HG02943 (cell line): ENCODE data around the gene NBPF15.
"Not testable (repeated sequence)": the region's sequence is repeated elsewhere in the genome, so short reads cannot be mapped to it uniquely, and the experiment has no call there.

ENCODE experiments used
- ATAC-seq: cut with Tn5 transposase; IDR thresholded peaks from one replicate; pipeline ENCODE4 v1.9.1; 2021; ENCODE audit warnings: mild to moderate bottlenecking, low read depth, moderate library complexity; ENCODE audit not compliant: unreplicated experiment

Gene NBPF15, protein sequence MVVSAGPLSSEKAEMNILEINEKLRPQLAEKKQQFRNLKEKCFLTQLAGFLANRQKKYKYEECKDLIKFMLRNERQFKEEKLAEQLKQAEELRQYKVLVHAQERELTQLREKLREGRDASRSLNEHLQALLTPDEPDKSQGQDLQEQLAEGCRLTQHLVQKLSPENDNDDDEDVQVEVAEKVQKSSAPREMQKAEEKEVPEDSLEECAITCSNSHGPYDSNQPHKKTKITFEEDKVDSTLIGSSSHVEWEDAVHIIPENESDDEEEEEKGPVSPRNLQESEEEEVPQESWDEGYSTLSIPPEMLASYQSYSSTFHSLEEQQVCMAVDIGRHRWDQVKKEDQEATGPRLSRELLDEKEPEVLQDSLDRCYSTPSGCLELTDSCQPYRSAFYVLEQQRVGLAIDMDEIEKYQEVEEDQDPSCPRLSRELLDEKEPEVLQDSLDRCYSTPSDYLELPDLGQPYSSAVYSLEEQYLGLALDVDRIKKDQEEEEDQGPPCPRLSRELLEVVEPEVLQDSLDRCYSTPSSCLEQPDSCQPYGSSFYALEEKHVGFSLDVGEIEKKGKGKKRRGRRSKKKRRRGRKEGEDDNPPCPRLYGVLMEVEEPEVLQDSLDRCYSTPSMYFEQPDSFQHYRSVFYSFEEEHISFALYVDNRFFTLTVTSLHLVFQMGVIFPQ

DNA sequence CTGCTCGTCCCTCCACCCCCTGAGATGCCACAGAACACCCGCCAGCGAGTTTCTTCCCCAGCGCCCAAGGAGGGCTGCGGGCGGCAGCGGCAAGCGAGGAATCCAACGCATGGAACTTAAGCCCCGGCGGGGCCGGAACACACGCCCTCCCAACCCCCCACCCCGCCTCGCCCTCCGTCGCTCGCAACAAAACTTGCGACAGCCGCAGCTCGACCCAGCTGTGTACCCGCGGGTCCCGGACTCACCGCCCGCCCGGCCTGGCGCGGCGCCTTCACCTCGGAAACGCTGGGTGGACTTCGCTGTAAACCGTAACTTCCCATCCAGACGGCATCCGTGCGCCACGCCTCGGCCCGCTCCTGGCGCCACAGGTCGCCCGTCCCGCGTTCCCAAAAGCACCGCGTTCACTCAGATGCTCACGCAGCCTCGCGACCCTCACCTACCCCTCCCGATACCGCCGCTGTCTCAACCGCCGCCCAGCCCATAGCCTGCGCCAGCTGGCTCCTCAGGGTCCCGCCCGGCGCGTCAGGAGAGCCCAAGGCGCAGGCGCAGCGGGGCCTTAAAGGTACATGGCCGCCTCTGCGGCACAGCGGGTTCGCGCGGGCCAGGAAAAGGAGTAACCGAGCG lies at the start of gene NBPF15:
NBPF15 (minus strand) TSS at position 534 of the 624 bp plus-strand sequence. CDS start 21,666 bp downstream, outside the sequence.
- peak; percentile 89 for ATAC-seq

GRCh38 chr1:144496429-144496828 lies 35.0 kb upstream of the NBPF15 start:
- ATAC-seq = not testable (repeated sequence)

DNA sequence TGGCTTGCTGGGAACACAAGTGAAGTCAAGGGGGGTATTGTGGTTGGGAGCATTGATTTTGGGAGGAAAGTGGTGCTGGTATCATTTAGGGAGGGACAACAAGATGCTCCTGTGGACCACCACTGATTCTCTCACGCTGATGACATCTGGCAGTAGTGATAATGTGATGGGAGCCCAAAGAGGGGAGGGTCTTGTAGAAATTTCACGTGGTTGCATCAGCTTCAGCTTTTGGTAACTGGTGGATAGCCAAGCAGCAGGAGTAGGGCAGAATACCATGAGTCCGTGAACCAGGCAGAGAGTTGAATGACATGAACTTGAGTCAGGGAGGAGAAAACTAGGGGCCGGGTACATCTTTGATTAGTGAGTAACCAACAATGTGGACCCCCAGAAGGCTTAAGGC lies 32.7 kb upstream of the NBPF15 start:
- not testable (repeated sequence) for ATAC-seq

- not testable (repeated sequence) for ATAC-seq
Measured at GRCh38 chr1:144490394-144490793, 28.9 kb upstream of the NBPF15 start.

DNA sequence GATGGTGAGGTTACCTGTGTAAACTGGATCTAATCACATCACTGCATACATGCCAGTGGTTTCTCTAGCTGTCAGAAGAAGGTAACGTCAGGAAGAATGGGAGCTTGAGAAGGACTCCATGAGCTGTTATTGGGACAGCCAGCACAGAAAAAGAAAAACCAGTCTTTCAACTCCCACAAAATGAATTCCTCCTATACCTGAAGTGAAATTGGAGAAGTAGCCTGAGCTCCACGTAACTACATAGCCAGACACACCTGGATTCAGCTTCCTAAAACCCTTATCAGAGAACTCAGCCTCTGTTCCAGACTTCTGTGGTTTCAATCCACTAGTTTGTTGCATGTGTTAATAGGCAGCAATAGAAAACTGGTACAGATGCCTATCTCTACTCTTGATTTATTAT lies 25.5 kb upstream of the NBPF15 start:
- not testable (repeated sequence) for ATAC-seq

DNA sequence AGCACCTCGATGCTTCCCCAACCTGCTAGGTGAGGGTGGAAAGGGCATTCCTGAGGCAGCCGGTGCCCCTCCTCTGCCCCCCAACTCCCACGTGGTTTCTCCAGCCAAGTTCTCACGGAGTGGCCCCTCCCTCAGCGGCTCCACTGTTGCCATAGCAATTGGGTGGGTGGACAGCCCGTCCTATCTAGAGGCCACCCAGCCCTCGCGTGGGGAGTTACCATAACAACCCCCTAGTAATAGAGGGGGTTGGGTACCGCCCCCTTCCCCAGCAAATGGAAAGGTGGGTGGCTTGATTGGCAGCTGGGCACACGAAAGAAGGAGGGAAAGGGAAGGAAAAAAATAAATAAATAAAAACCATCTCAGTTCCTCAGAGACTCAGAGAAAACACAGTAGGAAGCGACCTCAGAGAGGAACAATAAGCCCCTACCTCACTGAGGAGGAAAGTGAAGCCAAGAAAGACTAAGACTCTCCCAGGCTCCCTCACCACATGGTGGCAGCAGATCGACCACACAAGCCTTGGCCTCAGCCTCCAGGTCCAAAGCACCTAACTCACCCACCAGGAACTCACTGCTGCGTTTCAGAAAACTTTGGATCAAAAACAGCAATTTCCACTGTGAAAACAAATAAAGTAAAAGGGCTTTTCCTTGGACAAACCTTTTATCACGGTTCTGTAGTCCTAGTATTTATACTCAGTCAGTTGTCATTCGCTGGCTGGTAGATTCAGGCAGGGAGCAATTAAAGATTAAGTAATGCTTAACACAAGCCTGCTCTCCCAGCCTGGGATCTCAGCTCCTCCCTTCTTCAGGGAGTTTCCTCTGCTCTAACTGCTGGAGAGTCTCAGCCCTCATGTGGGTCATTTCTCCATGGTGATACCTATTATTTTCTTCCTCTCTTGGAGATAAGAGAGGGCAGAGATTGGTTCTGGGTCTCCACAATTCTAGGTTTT lies 23.9 kb upstream of the NBPF15 start:
- not testable (repeated sequence) for ATAC-seq

GRCh38 chr1:144473897-144474296 lies 12.4 kb upstream of the NBPF15 start:
- not testable (repeated sequence) for ATAC-seq

DNA sequence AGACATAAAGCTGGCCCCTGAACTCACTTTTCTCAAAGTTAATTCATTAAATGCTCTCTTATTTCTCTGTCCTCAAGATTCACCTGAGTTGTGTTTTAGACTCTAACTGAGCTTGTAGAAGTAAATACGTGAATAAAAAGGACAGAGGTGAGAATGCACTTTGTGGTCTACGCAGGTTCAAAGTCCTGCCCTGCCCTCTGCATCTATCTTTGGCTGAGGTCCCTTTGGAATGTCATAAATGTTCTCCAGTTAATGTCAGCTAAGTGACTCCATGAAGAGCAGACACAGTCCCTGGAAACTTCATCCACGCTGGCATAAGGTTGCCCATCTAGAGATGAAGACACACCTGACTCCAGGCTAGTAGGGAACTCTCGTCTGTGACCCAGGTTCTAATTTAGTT lies 10.0 kb upstream of the NBPF15 start:
- not testable (repeated sequence) for ATAC-seq

DNA sequence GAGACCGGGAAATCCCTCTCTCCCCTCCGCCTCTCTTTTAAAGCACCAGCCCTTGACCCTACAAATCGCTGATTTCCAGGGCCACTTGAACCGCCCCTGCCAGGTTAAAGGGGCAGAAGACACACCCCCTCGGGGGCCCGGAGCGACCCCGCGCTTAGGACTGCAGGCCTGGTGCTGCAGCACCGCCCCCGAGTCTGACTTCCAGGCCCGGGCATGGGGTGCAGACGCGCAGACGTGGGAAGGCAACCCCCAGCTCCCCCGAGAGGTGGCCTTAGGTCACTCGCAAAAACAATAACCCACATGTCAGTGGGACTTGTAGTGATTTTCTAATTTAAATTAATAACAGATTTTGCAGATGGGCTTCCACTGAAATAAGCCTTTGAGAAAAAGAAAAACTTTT lies 309 bp upstream of the NBPF15 start:
- ATAC-seq = not testable (repeated sequence)

- not testable (repeated sequence) for ATAC-seq
Measured at GRCh38 chr1:144460686-144461085, 783 bp downstream of the NBPF15 start.

GRCh38 chr1:144442402-144442801 lies 19.1 kb downstream of the NBPF15 start:
- ATAC-seq = not testable (repeated sequence)

- ATAC-seq = not testable (repeated sequence)
Measured at GRCh38 chr1:144439737-144440136, 21.7 kb downstream of the NBPF15 start.

DNA sequence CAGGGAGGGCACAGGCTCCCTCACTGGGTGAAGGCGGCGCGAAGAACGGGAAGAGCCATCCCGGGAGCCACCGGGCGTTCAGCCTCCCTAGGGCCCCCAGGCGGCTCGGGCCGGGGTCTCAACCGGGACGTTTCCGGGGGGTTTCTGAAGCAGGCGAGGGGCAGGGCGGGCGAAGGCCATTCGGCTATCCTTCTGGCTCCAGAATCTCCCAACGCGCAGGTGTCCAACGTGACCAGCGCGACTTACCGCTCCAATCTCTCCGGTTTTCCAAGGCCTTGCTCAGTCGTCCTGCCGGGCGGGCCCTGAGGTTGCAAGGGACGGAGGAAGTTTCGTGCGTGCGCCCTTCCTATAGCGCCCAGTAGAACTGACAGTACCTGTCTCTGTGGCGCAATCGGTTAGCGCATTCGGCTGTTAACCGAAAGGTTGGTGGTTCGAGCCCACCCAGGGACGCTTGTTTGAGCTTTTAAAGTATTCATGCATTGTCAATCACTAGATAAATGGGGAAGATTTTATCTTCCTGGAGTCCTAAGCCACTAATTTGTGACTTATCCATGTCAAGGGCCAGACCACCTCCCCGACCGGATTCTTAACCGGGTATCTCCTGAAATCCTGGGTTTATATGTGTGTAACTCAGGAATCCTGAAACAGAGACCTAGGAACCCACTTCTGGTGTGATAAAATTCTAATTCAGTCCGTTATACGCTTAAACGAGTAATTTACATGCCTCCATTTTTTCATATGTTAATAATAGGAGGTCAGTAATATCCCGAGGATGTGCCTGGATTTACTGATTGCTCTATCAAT lies 42.4 kb downstream of the NBPF15 start:
- not testable (repeated sequence) for ATAC-seq

DNA sequence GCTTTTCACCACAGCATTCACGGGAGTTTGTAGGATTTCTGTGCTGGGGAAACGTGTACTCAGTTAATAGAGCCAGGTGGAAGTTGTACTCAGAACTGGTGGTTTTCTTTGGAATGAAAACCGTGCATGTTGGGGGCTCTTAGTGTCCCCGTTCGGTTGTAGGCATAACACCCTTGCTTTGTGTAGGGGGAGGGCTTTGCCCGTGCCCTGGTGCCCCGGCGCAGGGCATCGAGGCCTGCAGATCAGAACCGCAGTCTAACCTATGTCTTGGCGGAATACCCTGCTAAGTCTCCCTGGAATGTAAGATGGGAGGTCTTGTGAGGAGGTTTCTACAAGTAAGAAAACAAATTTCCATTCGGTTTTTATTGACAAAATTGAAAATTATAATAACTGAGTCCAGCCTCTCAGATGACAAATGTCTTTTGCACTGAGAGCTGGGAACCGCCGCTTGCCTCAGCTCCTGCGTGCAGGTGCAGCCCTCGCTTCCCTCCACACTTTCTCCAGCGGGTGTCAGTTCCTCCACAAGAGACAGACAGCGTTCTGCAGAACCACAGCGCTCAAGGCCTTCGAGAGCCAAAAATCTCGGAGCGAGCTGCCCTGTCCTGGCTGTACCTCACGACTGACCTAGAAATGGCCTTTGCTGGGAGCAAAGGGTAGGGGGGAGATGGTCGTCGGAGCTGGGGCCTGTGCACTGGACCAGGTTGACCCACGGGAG lies 47.9 kb downstream of the NBPF15 start:
- ATAC-seq = not testable (repeated sequence)

DNA sequence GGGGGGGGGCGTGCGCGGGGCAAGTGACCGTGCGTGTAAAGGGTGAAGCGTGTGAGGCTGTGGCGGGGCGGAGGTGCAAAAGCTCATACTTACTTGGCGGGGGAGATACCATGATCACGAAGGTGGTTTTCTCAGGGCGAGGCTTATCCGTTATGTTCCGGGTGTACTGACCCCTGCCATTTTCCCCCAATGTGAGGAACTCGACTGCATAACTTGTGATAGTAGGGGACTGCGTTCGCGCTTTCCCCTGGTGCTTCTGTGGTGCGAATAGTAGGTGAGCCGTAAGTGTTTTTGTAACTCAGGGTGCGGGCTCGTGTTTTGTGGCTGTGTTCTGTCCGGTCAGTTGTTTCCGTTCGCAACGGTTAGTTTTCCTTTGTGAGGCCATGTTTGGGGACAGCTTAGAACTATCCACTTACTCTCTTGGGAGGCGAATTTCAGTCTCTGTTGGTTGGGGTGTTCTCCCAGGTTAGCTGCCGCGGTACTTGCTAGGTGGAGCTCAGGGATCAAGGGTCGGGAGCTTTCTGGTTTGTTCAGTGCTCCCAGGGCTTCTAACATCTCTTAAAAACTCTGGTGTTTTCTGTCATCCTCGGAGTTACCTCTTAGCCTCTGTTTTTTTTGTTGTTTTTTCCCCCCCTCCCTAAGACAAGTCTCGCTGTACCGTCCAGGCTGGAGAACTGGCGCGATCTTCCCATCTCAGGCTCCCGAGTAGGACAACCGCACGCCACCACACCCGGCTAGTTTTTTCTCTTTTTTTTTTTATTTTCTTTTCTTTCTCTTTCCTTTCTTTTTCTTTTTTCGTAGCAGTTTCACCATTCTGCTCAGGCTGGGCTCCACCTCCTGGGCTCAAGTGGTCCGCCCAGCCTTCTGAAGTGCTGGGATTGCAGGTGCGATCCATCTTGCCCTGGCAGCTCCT lies 48.7 kb downstream of the NBPF15 start:
- ATAC-seq = peak; percentile 89

- ATAC-seq = not testable (repeated sequence)
Measured at GRCh38 chr1:144412068-144412471, 49.4 kb downstream of the NBPF15 start.

GRCh38 chr1:144402807-144403206 lies 58.7 kb downstream of the NBPF15 start:
- not testable (repeated sequence) for ATAC-seq

- ATAC-seq = not testable (repeated sequence)
Measured at GRCh38 chr1:144371651-144372050, 89.8 kb downstream of the NBPF15 start.
